ENCODE results near the gene TMEM260.

The TMEM260 gene

DNA sequence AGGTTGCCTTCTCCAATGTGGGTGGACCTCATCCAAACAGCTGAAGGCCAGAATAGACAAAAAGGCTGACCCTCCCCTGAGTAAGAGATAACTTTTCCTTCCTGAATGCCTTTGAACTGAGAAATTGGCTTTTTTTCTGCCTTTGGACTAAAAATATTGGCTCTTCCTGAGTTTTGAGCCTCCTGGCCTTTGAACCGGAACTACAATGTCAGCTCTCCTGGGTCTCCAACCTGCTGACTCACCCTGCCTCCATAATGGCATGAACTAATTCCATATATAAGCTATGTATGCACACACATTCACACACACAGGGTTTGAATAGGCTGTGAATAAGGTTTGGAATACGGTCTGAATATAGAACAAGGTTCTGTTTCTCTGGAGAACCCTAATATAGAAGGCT lies 39.7 kb upstream of the TMEM260 start:
- TF ChIP-seq YY1 (IDR thresholded peaks at IDR 0.05; ENCODE audit: low read depth) = no peak
- TF ChIP-seq EGR1 (IDR thresholded peaks at IDR 0.05) = no peak
- no peak for TF ChIP-seq TEAD4 (IDR thresholded peaks at IDR 0.05)
- no peak for TF ChIP-seq FOXM1 (IDR thresholded peaks at IDR 0.05; ENCODE audit: borderline replicate concordance, low read depth)
- no peak for TF ChIP-seq ZBTB7A (IDR thresholded peaks at IDR 0.05; ENCODE audit: low read depth)
- no peak for TF ChIP-seq NFIC (IDR thresholded peaks at IDR 0.05)
- TF ChIP-seq, protein P1, sequence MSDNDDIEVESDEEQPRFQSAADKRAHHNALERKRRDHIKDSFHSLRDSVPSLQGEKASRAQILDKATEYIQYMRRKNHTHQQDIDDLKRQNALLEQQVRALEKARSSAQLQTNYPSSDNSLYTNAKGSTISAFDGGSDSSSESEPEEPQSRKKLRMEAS (IDR thresholded peaks at IDR 0.05) = no peak
- TF ChIP-seq CEBPB (IDR thresholded peaks at IDR 0.05) = no peak
- no peak for TF ChIP-seq CREB1 (IDR thresholded peaks at IDR 0.05; ENCODE audit: low read depth)
- TF ChIP-seq TAF1 (IDR thresholded peaks at IDR 0.05; ENCODE audit: low read depth) = no peak
- TF ChIP-seq EP300 (IDR thresholded peaks at IDR 0.05; ENCODE audit: borderline replicate concordance) = no peak
- no peak for TF ChIP-seq TCF12 (IDR thresholded peaks at IDR 0.05; ENCODE audit: low read depth)
- TF ChIP-seq, protein P2, sequence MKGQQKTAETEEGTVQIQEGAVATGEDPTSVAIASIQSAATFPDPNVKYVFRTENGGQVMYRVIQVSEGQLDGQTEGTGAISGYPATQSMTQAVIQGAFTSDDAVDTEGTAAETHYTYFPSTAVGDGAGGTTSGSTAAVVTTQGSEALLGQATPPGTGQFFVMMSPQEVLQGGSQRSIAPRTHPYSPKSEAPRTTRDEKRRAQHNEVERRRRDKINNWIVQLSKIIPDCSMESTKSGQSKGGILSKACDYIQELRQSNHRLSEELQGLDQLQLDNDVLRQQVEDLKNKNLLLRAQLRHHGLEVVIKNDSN (IDR thresholded peaks at IDR 0.05) = no peak
- TF ChIP-seq, protein P3, sequence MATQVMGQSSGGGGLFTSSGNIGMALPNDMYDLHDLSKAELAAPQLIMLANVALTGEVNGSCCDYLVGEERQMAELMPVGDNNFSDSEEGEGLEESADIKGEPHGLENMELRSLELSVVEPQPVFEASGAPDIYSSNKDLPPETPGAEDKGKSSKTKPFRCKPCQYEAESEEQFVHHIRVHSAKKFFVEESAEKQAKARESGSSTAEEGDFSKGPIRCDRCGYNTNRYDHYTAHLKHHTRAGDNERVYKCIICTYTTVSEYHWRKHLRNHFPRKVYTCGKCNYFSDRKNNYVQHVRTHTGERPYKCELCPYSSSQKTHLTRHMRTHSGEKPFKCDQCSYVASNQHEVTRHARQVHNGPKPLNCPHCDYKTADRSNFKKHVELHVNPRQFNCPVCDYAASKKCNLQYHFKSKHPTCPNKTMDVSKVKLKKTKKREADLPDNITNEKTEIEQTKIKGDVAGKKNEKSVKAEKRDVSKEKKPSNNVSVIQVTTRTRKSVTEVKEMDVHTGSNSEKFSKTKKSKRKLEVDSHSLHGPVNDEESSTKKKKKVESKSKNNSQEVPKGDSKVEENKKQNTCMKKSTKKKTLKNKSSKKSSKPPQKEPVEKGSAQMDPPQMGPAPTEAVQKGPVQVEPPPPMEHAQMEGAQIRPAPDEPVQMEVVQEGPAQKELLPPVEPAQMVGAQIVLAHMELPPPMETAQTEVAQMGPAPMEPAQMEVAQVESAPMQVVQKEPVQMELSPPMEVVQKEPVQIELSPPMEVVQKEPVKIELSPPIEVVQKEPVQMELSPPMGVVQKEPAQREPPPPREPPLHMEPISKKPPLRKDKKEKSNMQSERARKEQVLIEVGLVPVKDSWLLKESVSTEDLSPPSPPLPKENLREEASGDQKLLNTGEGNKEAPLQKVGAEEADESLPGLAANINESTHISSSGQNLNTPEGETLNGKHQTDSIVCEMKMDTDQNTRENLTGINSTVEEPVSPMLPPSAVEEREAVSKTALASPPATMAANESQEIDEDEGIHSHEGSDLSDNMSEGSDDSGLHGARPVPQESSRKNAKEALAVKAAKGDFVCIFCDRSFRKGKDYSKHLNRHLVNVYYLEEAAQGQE (IDR thresholded peaks at IDR 0.05; ENCODE audit: low read depth) = no peak
- TF ChIP-seq RAD21 (IDR thresholded peaks at IDR 0.05; ENCODE audit: low read depth) = no peak

DNA sequence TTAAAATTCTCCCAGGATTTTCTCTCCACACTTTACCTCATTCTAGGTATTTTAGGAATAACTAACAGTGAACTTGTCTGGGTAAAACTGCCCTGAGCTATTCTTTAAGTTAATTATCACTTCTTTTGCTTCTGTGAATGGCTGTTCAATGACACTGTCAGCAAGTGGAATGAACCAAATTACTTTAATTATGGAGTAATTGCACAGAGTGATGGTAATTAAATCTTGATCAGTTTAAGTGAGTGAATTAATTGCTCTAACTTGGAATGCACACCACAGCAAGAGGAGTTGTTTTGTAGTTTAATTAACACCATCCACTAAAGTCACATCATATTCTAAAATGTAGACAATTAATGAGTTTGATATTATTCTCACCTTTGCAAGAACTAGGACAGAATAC lies 36.2 kb upstream of the TMEM260 start:
- TF ChIP-seq TAF1 (IDR thresholded peaks at IDR 0.05; ENCODE audit: low read depth) = no peak
- no peak for TF ChIP-seq ZBTB7A (IDR thresholded peaks at IDR 0.05; ENCODE audit: low read depth)
- TF ChIP-seq EGR1 (IDR thresholded peaks at IDR 0.05) = no peak
- TF ChIP-seq NFIC (IDR thresholded peaks at IDR 0.05) = no peak
- TF ChIP-seq EP300 (IDR thresholded peaks at IDR 0.05; ENCODE audit: borderline replicate concordance) = no peak
- TF ChIP-seq, protein P3 (IDR thresholded peaks at IDR 0.05; ENCODE audit: low read depth) = no peak
- no peak for TF ChIP-seq FOXM1 (IDR thresholded peaks at IDR 0.05; ENCODE audit: borderline replicate concordance, low read depth)
- TF ChIP-seq, protein P1 (IDR thresholded peaks at IDR 0.05) = no peak
- TF ChIP-seq RAD21 (IDR thresholded peaks at IDR 0.05; ENCODE audit: low read depth) = no peak
- TF ChIP-seq YY1 (IDR thresholded peaks at IDR 0.05; ENCODE audit: low read depth) = no peak
- no peak for TF ChIP-seq CEBPB (IDR thresholded peaks at IDR 0.05)
- TF ChIP-seq TEAD4 (IDR thresholded peaks at IDR 0.05) = no peak
- TF ChIP-seq, protein P2 (IDR thresholded peaks at IDR 0.05) = no peak
- TF ChIP-seq TCF12 (IDR thresholded peaks at IDR 0.05; ENCODE audit: low read depth) = no peak
- TF ChIP-seq CREB1 (IDR thresholded peaks at IDR 0.05; ENCODE audit: low read depth) = no peak

DNA sequence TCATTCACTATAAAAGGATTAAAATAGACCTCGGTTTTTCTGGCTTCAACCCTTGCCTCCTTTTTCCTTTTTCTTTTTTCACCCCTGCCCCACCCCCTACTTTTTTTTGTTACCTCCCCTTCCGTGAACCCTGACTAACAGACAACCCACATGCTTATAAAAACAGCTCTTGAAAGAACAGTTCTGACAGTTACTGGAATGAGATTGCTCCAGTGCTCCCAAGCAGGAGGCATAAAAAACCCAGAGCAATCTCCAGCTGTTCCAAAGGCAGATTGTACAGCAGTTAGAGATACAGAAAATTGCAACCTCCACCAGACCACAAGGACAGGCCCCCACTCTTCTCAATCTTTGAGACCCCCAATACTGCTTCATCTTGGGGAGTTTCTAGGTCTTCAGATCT lies 29.9 kb upstream of the TMEM260 start:
- no peak for TF ChIP-seq RAD21 (IDR thresholded peaks at IDR 0.05; ENCODE audit: low read depth)
- no peak for TF ChIP-seq EGR1 (IDR thresholded peaks at IDR 0.05)
- no peak for TF ChIP-seq YY1 (IDR thresholded peaks at IDR 0.05; ENCODE audit: low read depth)
- no peak for TF ChIP-seq EP300 (IDR thresholded peaks at IDR 0.05; ENCODE audit: borderline replicate concordance)
- TF ChIP-seq CREB1 (IDR thresholded peaks at IDR 0.05; ENCODE audit: low read depth) = no peak
- TF ChIP-seq, protein P2 (IDR thresholded peaks at IDR 0.05) = no peak
- no peak for TF ChIP-seq CEBPB (IDR thresholded peaks at IDR 0.05)
- TF ChIP-seq, protein P1 (IDR thresholded peaks at IDR 0.05) = no peak
- TF ChIP-seq ZBTB7A (IDR thresholded peaks at IDR 0.05; ENCODE audit: low read depth) = no peak
- no peak for TF ChIP-seq FOXM1 (IDR thresholded peaks at IDR 0.05; ENCODE audit: borderline replicate concordance, low read depth)
- no peak for TF ChIP-seq TCF12 (IDR thresholded peaks at IDR 0.05; ENCODE audit: low read depth)
- TF ChIP-seq, protein P3 (IDR thresholded peaks at IDR 0.05; ENCODE audit: low read depth) = no peak
- TF ChIP-seq TEAD4 (IDR thresholded peaks at IDR 0.05) = no peak
- TF ChIP-seq NFIC (IDR thresholded peaks at IDR 0.05) = no peak

Measured in Ishikawa (cell line).